ENCODE data around the gene TMTC3.
"Not testable (repeated sequence)": the region's sequence is repeated elsewhere in the genome, so short reads cannot be mapped to it uniquely, and the experiment has no call there.

GRCh38 chr12:88210311-88210710 is 68.2 kb downstream of the TMTC3 start:
- not testable (repeated sequence) for TF ChIP-seq CTCF, POLR2AphosphoS5, POLR2A (IDR thresholded peaks at IDR 0.05)

All from suprapubic skin (tissue), 4 donors.